GM12878 (cell line): ENCODE results near the gene TRDN. TPM values are rescaled to one million over a fixed set of nuclear protein-coding genes. Genes with fewer than 3 reads are reported as not detected.

Experiments
- ATAC-seq: fragments of 200-7000 bp; cut with Tn5 transposase; 3 replicates; pipeline ENCODE4 v1.9.1; 2020; ENCODE audit warnings: mild to moderate bottlenecking, moderate library complexity
- BruUV-seq: library from RNA; stranded (reverse); fragments of 400-500 nt; replicated peaks from 2 replicates; lab custom pipeline; 2021; lab: Mats Ljungman, UMichigan
- CTCF ChIA-PET: fragments of 300-600 bp; sonication (Branson Sonifier 250); formaldehyde crosslinking; extraction: SDS; loops from one replicate; lab custom pipeline; 2021; ENCODE audit warnings: inconsistent platforms; lab: Yijun Ruan, JAX
- POLR2A ChIA-PET: fragments of 350-600 bp; formaldehyde crosslinking; extraction: SDS; loops from one replicate; lab custom pipeline; 2021; ENCODE audit warnings: inconsistent platforms; lab: Charles Lee
- RAD21 ChIA-PET: fragments of 300-600 bp; sonication (Branson Sonifier 250); formaldehyde crosslinking; loops from one replicate; lab custom pipeline; 2023; ENCODE audit warnings: antibody characterized with exemption; ENCODE audit not compliant: unreplicated experiment; lab: Charles Lee
- SMC1A ChIA-PET: fragments of 300-600 bp; sonication (Branson Sonifier 250); formaldehyde crosslinking; loops from one replicate; lab custom pipeline; 2023; ENCODE audit not compliant: unreplicated experiment, uncharacterized antibody; lab: Charles Lee
- DNase-seq: peaks from one replicate; pipeline ENCODE4 v3.0.0-alpha.2; 2011; ENCODE audit warnings: low read depth, low spot score
- FAIRE-seq: peaks from 3 replicates; lab custom pipeline; 2011; peaks lifted over from hg19 to GRCh38; lab: Jason Lieb, UNC
- H2AFZ ChIP-seq: 2 replicates; pipeline ENCODE4 v1.6.0; 2011; ENCODE audit warnings: low read depth, low read length, control low read depth; ENCODE audit not compliant: control insufficient read depth
- H3K27ac ChIP-seq: 2 replicates; pipeline ENCODE4 v1.5.1; 2011; ENCODE audit warnings: control low read depth; ENCODE audit not compliant: control insufficient read depth, insufficient read depth
- H3K27me3 ChIP-seq, 2 experiments: replicated peaks in 1 of 2; 2 replicates each; pipeline versions ENCODE4 v1.6.0 to v1.6.1; 2011; ENCODE audit warnings: low read length in 1 of 2; ENCODE audit not compliant: control insufficient read depth in 2 of 2, insufficient read depth in 2 of 2
- H3K36me3 ChIP-seq, 2 experiments: 2 replicates each; pipeline ENCODE4 v1.5.1; 2011; ENCODE audit warnings: low read length in 1 of 2; ENCODE audit not compliant: control insufficient read depth in 2 of 2, insufficient read depth in 2 of 2
- H3K4me1 ChIP-seq: 2 replicates; pipeline ENCODE4 v1.6.1; 2011; ENCODE audit warnings: mild to moderate bottlenecking, low read length, moderate library complexity, mixed read lengths; ENCODE audit not compliant: control insufficient read depth, insufficient read depth
- H3K4me2 ChIP-seq: 2 replicates; pipeline ENCODE4 v1.6.0; 2011; ENCODE audit warnings: control low read depth; ENCODE audit not compliant: control insufficient read depth, insufficient read depth
- H3K4me3 ChIP-seq: fragments of 200-600 bp; sonication (generic); 2 replicates; pipeline ENCODE4 v1.5.1; 2016
- H3K79me2 ChIP-seq: 2 replicates; pipeline ENCODE4 v1.6.0; 2011; ENCODE audit warnings: low read length; ENCODE audit not compliant: control insufficient read depth, insufficient read depth
- H3K9ac ChIP-seq: 2 replicates; pipeline ENCODE4 v1.8.0; 2011; ENCODE audit warnings: low read length, control low read depth, mixed read lengths; ENCODE audit not compliant: control insufficient read depth, insufficient read depth
- H3K9me3 ChIP-seq: replicated peaks from 3 replicates; pipeline ENCODE4 v1.5.1; 2011; ENCODE audit warnings: mild to moderate bottlenecking, low read length; ENCODE audit not compliant: control insufficient read depth, insufficient read depth
- H4K20me1 ChIP-seq: 2 replicates; pipeline ENCODE4 v1.6.0; 2011; ENCODE audit not compliant: control insufficient read depth, insufficient read depth
- CEBPB ChIP-seq, 2 experiments: fragments of 150-350 bp in 1 of 2; IDR thresholded peaks; 2 replicates each; pipeline ENCODE4 v1.6.1; 2012 to 2014; ENCODE audit warnings: low read depth in 2 of 2, low read length in 2 of 2, borderline replicate concordance in 1 of 2, inconsistent platforms in 1 of 2
- GABPA ChIP-seq: IDR thresholded peaks from 2 replicates; pipeline ENCODE4 v1.6.1; 2014; ENCODE audit warnings: antibody characterized with exemption, low read depth, mild to moderate bottlenecking, inconsistent platforms
- GATAD2B ChIP-seq: fragments of 450-650 bp; conservative IDR thresholded peaks from 2 replicates; pipeline ENCODE4 v1.6.1; 2017; ENCODE audit warnings: low read depth, mild to moderate bottlenecking, moderate library complexity
- KLF5 ChIP-seq: fragments of 450-650 bp; IDR thresholded peaks from 2 replicates; pipeline ENCODE4 v1.6.1; 2014; ENCODE audit warnings: mild to moderate bottlenecking; ENCODE audit not compliant: partially characterized antibody
- NFYB ChIP-seq: IDR thresholded peaks from 2 replicates; pipeline ENCODE4 v1.6.1; 2011; ENCODE audit warnings: low read depth, mild to moderate bottlenecking, low read length, improper control_type of control experiment, moderate library complexity; ENCODE audit not compliant: insufficient read depth
- PAX5 ChIP-seq: IDR thresholded peaks from 2 replicates; pipeline ENCODE4 v1.6.1; 2011; ENCODE audit warnings: low read depth, low read length, borderline replicate concordance
- RAD21 ChIP-seq: IDR thresholded peaks from 2 replicates; pipeline ENCODE4 v1.6.1; 2011; ENCODE audit warnings: mild to moderate bottlenecking, low read depth, low read length, moderate library complexity; ENCODE audit not compliant: insufficient read depth
- RAD51 ChIP-seq: fragments of 450-650 bp; IDR thresholded peaks from 2 replicates; pipeline ENCODE4 v1.6.1; 2016; ENCODE audit warnings: moderate library complexity, mild to moderate bottlenecking, inconsistent platforms
- RB1 ChIP-seq: fragments of 450-650 bp; formaldehyde crosslinking; IDR thresholded peaks from 2 replicates; pipeline ENCODE4 v1.6.1; 2017; ENCODE audit warnings: mild to moderate bottlenecking, borderline replicate concordance
- SP1 ChIP-seq: IDR thresholded peaks from one replicate; pipeline ENCODE4 v1.6.1; 2011; ENCODE audit warnings: low read depth, low read length
- TAF1 ChIP-seq: IDR thresholded peaks from 2 replicates; pipeline ENCODE4 v1.6.1; 2011; ENCODE audit warnings: mild to moderate bottlenecking, low read depth, low read length, borderline replicate concordance
- TARDBP ChIP-seq: IDR thresholded peaks from 2 replicates; pipeline ENCODE4 v1.6.1; 2016; ENCODE audit warnings: borderline replicate concordance
- ZNF217 ChIP-seq: fragments of 450-650 bp; IDR thresholded peaks from 2 replicates; pipeline ENCODE4 v1.6.1; 2017; ENCODE audit warnings: antibody characterized with exemption, mild to moderate bottlenecking
- ZNF274 ChIP-seq: IDR thresholded peaks from one replicate; pipeline ENCODE4 v1.8.0; 2011; ENCODE audit not compliant: insufficient read length, insufficient read depth
- WGBS: methylation state at CpG from one replicate; pipeline ENCODE4 v1.1.6; 2016; ENCODE audit warnings: low lambda C conversion rate; ENCODE audit not compliant: insufficient replicate concordance, insufficient coverage; ENCODE audit errors: missing lambda C conversion rate; 5-methylcytosine and 5-hydroxymethylcytosine counted together
- in situ Hi-C: fragments of 300-500 bp; cut with MboI; formaldehyde crosslinking; loops from 9 replicates; pipeline ENCODE4 v1.14.3; 2018; ENCODE audit warnings: mixed read lengths
- intact Hi-C: fragments of 100-400 bp; cut with micrococcal nuclease; formaldehyde crosslinking; loops from one replicate; pipeline ENCODE4 v1.14.2; 2022; ENCODE audit not compliant: unreplicated experiment
- polyA plus RNA-seq, 11 experiments: library from polyadenylated mRNA; depleted of rRNA in 4 of 11; unstranded in 6 of 11; stranded (reverse) in 5 of 11; fragments of >200 nt; fragmentation: Nextera tagmentation in 4 of 11; fragmentation: Illumina TruSeq in 1 of 11; extraction: Ambion mirVana in 4 of 11; extraction: Trizol in 1 of 11; gene quantifications; 1 replicate in 1 of 11; 2 replicates in 10 of 11; pipeline versions ENCODE4 v1.2.1 to v1.2.3, GENCODE V29; 2011 to 2016; ENCODE audit warnings: inconsistent platforms in 2 of 11, missing spikeins in 2 of 11, low read depth in 1 of 11
- total RNA-seq, 4 experiments: library from RNA; depleted of rRNA in 3 of 4; stranded (reverse); fragments of >200 nt in 3 of 4; fragmentation: Illumina TruSeq in 1 of 4; extraction: Trizol in 1 of 4; gene quantifications; 2 replicates each; pipeline versions ENCODE4 v1.2.1 to v1.2.3, GENCODE V29; 2013 to 2021
- TF ChIP-seq, protein P1 (sequence below): fragments of 450-650 bp; formaldehyde crosslinking; IDR thresholded peaks from 2 replicates; pipeline ENCODE4 v1.4.0; 2020; ENCODE audit warnings: mild to moderate bottlenecking, moderate library complexity

The TRDN gene
- total and polyA plus RNA-seq, 10 of the 15 experiments (the other 5 are each of a cell fraction or from before 2014, with no cell fraction given) = not detected

DNA sequence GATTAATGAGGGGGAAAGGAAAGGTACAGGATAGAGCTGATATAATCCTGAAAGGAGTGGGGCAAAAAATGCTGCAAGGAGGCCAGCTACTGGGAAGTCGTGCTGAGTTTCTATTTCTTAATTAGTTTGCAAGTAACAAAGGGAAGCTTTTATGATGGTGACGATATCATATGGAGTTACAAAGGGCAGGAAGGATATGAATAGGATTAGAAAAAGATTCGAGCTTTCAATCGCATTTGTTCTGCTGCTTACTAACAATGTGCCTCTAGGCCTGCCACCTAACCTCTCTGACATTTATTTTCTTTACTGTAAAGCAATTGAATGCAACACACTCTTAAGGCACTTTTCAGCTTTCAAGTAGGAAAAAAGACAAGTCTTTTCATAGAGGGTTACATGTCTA is 421.5 kb downstream of the TRDN start:
- no peak for DNase-seq
- SMC1A ChIA-PET = interaction anchor here (0.7 to 1.3 kb wide), 2 partner anchors 12 to 346 kb away, joined by 3 to 6 read pairs; no protein-coding TSS in a partner anchor
- intact Hi-C loops = no loop called here
- RAD21 ChIA-PET = no interaction called here
- in situ Hi-C loops = no loop called here
- no peak overlapping the region for H3K9ac ChIP-seq
- H3K36me3 ChIP-seq = no peaks in the 10 kb centered on the region
- no peaks in the 10 kb centered on the region for H3K79me2 ChIP-seq
- no peak for FAIRE-seq
- no peaks in the 10 kb centered on the region for H4K20me1 ChIP-seq
- H3K9me3 ChIP-seq = no peaks in the 10 kb centered on the region
- H2AFZ ChIP-seq = no peak overlapping the region
- POLR2A ChIA-PET = no interaction called here
- H3K4me2 ChIP-seq = no peak overlapping the region
- no peak for ATAC-seq
- no peak overlapping the region for H3K4me3 ChIP-seq
- no peak for TF ChIP-seq SP1
- no peak for TF ChIP-seq TARDBP
- TF ChIP-seq ZNF217 = no peak
- TF ChIP-seq, protein P1, sequence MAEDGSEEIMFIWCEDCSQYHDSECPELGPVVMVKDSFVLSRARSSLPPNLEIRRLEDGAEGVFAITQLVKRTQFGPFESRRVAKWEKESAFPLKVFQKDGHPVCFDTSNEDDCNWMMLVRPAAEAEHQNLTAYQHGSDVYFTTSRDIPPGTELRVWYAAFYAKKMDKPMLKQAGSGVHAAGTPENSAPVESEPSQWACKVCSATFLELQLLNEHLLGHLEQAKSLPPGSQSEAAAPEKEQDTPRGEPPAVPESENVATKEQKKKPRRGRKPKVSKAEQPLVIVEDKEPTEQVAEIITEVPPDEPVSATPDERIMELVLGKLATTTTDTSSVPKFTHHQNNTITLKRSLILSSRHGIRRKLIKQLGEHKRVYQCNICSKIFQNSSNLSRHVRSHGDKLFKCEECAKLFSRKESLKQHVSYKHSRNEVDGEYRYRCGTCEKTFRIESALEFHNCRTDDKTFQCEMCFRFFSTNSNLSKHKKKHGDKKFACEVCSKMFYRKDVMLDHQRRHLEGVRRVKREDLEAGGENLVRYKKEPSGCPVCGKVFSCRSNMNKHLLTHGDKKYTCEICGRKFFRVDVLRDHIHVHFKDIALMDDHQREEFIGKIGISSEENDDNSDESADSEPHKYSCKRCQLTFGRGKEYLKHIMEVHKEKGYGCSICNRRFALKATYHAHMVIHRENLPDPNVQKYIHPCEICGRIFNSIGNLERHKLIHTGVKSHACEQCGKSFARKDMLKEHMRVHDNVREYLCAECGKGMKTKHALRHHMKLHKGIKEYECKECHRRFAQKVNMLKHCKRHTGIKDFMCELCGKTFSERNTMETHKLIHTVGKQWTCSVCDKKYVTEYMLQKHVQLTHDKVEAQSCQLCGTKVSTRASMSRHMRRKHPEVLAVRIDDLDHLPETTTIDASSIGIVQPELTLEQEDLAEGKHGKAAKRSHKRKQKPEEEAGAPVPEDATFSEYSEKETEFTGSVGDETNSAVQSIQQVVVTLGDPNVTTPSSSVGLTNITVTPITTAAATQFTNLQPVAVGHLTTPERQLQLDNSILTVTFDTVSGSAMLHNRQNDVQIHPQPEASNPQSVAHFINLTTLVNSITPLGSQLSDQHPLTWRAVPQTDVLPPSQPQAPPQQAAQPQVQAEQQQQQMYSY = no peak
- TF ChIP-seq PAX5 = no peak
- TF ChIP-seq GABPA = no peak
- no peak for TF ChIP-seq TAF1
- TF ChIP-seq ZNF274 = no peak
- TF ChIP-seq RAD51 = no peak
- no peak for TF ChIP-seq CEBPB (IDR thresholded peaks at IDR 0.05; ENCODE audit: borderline replicate concordance in 1 of 2, low read depth in 2 of 2, low read length in 2 of 2)
- TF ChIP-seq GATAD2B = no peak
- TF ChIP-seq KLF5 = no peak
- TF ChIP-seq NFYB = no peak
- TF ChIP-seq RAD21 = no peak
- no peak for TF ChIP-seq RB1
- H3K4me1 ChIP-seq = no peaks in the 10 kb centered on the region
- WGBS = 24% methylated on average over 4 of the region's 4 CpGs
- H3K27me3 ChIP-seq = no peaks in the 10 kb centered on the region
- H3K27ac ChIP-seq = no peak overlapping the region
- CTCF ChIA-PET = interaction anchor here (1.4 kb wide), 1 partner anchor 346 kb away, joined by 4 read pairs; no protein-coding TSS in a partner anchor
- no TSS peak for BruUV-seq
